K562 (cell line): ENCODE measurements around the gene IFT122. TPM values are rescaled to one million over a fixed set of nuclear protein-coding genes. Genes with fewer than 3 reads are reported as not detected.
A peak's percentile ranks its signal among the peaks of the same experiment; 100 is the strongest.

Experiments used
- BCL6 ChIP-seq: fragments of 250-450 bp; sonication (Bioruptor Pico); IDR thresholded peaks from 2 replicates; pipeline ENCODE4 v1.4.0; 2020
- CBFA2T2 ChIP-seq: fragments of 450-650 bp; conservative IDR thresholded peaks from 2 replicates; pipeline ENCODE4 v1.6.1; 2017; ENCODE audit warnings: mild to moderate bottlenecking
- GMEB1 ChIP-seq: fragments of 250-450 bp; sonication (Bioruptor Pico); IDR thresholded peaks from 2 replicates; pipeline ENCODE4 v1.4.0; 2020; ENCODE audit warnings: mild to moderate bottlenecking
- MLLT1 ChIP-seq, 2 experiments: fragments of 450-650 bp; IDR thresholded peaks; 2 replicates each; pipeline ENCODE4 v1.6.1; 2016
- MTF1 ChIP-seq: fragments of 250-450 bp; sonication (Bioruptor Pico); IDR thresholded peaks from 2 replicates; pipeline ENCODE4 v1.9.0; 2021; ENCODE audit warnings: moderate library complexity, mild to moderate bottlenecking, inconsistent platforms, borderline replicate concordance
- MYC ChIP-seq, 2 experiments: fragments of 250-450 bp in 1 of 2; sonication (Bioruptor Pico) in 1 of 2; IDR thresholded peaks; 2 replicates each; pipeline versions ENCODE4 v1.5.1 to v1.6.1; 2012 to 2021; ENCODE audit warnings: low read depth in 2 of 2, borderline replicate concordance in 1 of 2, improper control_type of control experiment in 1 of 2, low read length in 1 of 2, mild to moderate bottlenecking in 1 of 2, moderate library complexity in 1 of 2
- NR2C1 ChIP-seq, 2 experiments: fragments of 450-650 bp; IDR thresholded peaks; 2 replicates each; pipeline ENCODE4 v1.6.1; 2017; ENCODE audit warnings: mild to moderate bottlenecking in 2 of 2, antibody characterized with exemption in 1 of 2, inconsistent platforms in 1 of 2, missing compliant biosample characterization in 1 of 2, missing genetic modification characterization in 1 of 2
- PATZ1 ChIP-seq: fragments of 250-450 bp; sonication (Bioruptor Pico); IDR thresholded peaks from 2 replicates; pipeline ENCODE4 v1.5.0; 2020; ENCODE audit warnings: mild to moderate bottlenecking, borderline replicate concordance
- PHF20 ChIP-seq: fragments of 450-650 bp; IDR thresholded peaks from 2 replicates; pipeline ENCODE4 v1.6.1; 2018; ENCODE audit not compliant: partially characterized antibody
- POLR2A ChIP-seq: fragments of 450-650 bp; conservative IDR thresholded peaks from 2 replicates; pipeline ENCODE4 v1.6.1; 2016
- RBFOX2 ChIP-seq: fragments of 200-400 bp; formaldehyde crosslinking; IDR thresholded peaks from 2 replicates; pipeline ENCODE4 v1.6.1; 2017; ENCODE audit warnings: low read depth, mild to moderate bottlenecking, low read length, moderate library complexity
- RNF2 ChIP-seq: sonication (generic); IDR thresholded peaks from 2 replicates; pipeline ENCODE4 v1.6.1; 2016
- SMC3 ChIP-seq: conservative IDR thresholded peaks from 2 replicates; pipeline ENCODE4 v1.6.1; 2011; ENCODE audit warnings: low read depth, low read length, improper control_type of control experiment; ENCODE audit not compliant: insufficient read depth
- TGIF2 ChIP-seq: sonication (generic); formaldehyde crosslinking; IDR thresholded peaks from 2 replicates; pipeline ENCODE4 v1.8.1; 2022; ENCODE audit warnings: mild to moderate bottlenecking, missing genetic modification reagents, moderate library complexity
- ZC3H11A ChIP-seq: IDR thresholded peaks from 2 replicates; pipeline ENCODE4 v1.6.1; 2012; ENCODE audit warnings: low read depth, low read length, improper control_type of control experiment
- ZNF175 ChIP-seq: fragments of 200-800 bp; sonication (Bioruptor generic); IDR thresholded peaks from 2 replicates; pipeline ENCODE4 v1.6.1; 2016; ENCODE audit warnings: low read depth, mild to moderate bottlenecking, missing genetic modification characterization, missing compliant biosample characterization
- polyA plus RNA-seq, 8 experiments: library from polyadenylated mRNA; depleted of rRNA in 4 of 8; stranded (reverse) in 5 of 8; unstranded in 3 of 8; fragments of >200 nt; fragmentation: Nextera tagmentation in 2 of 8; fragmentation: Illumina TruSeq in 1 of 8; extraction: Ambion mirVana in 2 of 8; extraction: Trizol in 1 of 8; gene quantifications; 2 replicates each; pipeline versions ENCODE4 v1.2.1 to v1.2.3, GENCODE V29; 2011 to 2014; ENCODE audit warnings: inconsistent platforms in 1 of 8, missing spikeins in 1 of 8
- total RNA-seq, 7 experiments: library from RNA; depleted of rRNA in 6 of 7; stranded (reverse); fragments of >200 nt in 6 of 7; fragmentation: Illumina TruSeq in 2 of 7; extraction: Trizol in 2 of 7; gene quantifications; 2 replicates each; pipeline versions ENCODE4 v1.2.1 to v1.2.3, GENCODE V29; 2011 to 2021; ENCODE audit warnings: low replicate concordance in 1 of 7
- TF ChIP-seq, protein P1 (sequence below): fragments of 250-450 bp; sonication (Bioruptor Pico); IDR thresholded peaks from 2 replicates; pipeline ENCODE4 v1.5.0; 2021; ENCODE audit warnings: mild to moderate bottlenecking, moderate library complexity
- TF ChIP-seq, protein P2 (sequence below): fragments of 250-450 bp; sonication (Bioruptor Pico); IDR thresholded peaks from 2 replicates; pipeline ENCODE4 v1.8.0; 2021; ENCODE audit warnings: moderate library complexity, mild to moderate bottlenecking, inconsistent platforms

Gene IFT122
- total and polyA plus RNA-seq, 9 of the 15 experiments (the other 6 are each of a cell fraction or from before 2014, with no cell fraction given) = 2.4 to 11.5 (median 7.7) TPM

DNA sequence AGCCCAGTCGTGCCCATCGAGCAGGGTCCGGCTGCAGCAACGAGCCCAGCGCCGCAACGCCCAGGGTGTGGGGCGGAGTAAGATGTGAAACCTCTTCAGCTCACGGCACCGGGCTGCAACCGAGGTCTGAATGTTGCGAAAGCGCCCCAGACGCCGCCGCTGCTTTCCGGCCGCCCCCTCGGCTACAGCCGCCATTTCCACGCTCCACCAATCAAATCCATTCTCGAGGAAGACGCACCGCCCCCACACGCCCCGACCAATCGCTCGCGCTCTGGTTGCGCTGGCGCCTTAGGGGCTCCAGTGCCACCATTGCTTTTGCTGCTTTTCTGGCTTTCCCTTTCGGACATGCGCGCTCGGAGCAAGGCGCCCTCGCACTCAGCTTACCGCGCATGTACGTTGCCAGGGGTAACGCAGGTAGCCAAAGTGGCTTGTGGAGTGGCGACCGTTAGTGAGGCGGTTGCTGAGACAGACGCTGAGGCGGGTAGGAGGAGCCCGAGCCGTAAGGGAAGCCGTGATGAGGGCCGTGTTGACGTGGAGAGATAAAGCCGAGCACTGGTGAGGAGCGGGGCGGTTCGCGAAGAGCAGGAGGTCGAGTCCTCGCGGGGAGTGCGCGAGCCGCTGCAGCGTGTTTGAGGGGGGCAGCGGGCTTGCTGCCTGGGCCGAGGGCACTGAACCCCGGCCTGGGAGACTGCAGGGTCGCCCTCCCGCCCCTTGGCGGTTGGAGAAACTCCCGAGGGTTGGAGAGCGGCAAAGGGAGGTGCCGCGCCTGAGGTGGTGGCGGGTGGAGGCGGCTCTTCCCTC, at the start of gene IFT122, which contains the start of gene MBD4 (continued):
- peak; percentile 56 to 72; a peak in 1 of 4 replicates for TF ChIP-seq MLLT1 (IDR thresholded peaks at IDR 0.05)
- no peak for TF ChIP-seq TGIF2 (CRISPR knock-in tag)
- TF ChIP-seq, protein P1, sequence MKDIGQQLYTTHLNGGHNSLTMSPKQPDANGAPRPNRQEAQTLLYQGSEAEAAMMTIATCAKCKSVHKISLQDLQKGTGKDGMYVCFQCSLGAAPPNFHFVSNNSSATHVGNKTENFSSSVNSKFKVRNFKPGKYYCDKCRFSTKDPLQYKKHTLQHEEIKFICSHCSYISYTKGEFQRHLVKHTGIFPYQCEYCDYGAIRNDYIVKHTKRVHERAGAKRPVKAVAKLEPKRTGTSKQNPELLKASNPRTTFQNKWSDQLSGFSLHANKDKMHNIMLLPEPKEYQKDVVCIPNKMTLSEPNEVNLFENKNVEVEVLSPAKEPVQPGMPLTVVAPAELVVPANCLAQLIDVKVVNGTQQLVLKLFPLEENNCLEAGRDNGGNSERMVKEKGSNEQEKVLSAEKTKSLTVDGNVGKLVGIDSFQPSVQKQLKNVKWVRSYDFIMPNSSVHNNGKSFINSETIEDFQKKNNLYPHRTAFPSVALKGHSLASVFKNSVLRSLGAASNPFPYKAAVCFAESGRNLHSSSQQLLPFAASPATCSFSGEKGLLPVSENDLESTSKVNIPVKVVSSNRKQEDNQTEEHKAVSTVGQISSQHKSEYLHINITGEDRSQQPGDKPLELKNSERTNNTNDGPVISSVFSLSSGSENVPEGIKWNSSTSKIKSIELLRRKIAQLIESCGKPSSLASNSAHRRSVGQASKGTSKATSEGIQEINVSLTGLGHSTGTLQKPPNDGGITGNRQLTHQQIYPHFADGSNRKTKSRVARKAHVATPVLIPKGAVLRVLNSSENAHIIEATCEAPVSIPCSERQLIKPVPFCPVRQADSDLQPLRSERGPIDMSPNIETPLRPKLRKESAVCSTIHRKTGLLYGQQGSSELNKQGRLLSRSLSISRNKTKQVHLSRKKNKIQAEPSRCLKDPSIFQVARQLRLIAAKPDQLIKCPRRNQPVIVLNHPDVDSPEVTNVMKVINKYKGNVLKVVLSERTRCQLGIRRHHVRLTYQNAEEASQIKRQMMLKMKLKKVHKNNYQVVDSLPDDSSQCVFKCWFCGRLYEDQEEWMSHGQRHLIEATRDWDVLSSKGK (CRISPR knock-in tag) = no peak
- no peak for TF ChIP-seq ZC3H11A
- TF ChIP-seq RBFOX2 = peak; percentile 98
- no peak for TF ChIP-seq NR2C1 (IDR thresholded peaks at IDR 0.05)
- TF ChIP-seq NR2C1 (tag; IDR thresholded peaks at IDR 0.05) = peak; percentile 27; the same call in 1 of the 2 replicates
- TF ChIP-seq, protein P2, sequence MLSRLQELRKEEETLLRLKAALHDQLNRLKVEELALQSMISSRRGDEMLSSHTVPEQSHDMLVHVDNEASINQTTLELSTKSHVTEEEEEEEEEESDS (CRISPR knock-in tag) = no peak
- no peak for TF ChIP-seq PATZ1 (CRISPR knock-in tag)
- TF ChIP-seq RNF2 = no peak
- TF ChIP-seq GMEB1 (CRISPR knock-in tag) = 0 out of 2 replicates have a peak, but pooled peaks have one; percentile 34
- peak; percentile 32 for TF ChIP-seq PHF20
- peak; percentile 69 for TF ChIP-seq MYC (IDR thresholded peaks at IDR 0.05; ENCODE audit: low read depth, low read length)
- no peak for TF ChIP-seq MYC (CRISPR knock-in tag; IDR thresholded peaks at IDR 0.05; ENCODE audit: borderline replicate concordance, low read depth)
- TF ChIP-seq BCL6 (CRISPR knock-in tag) = no peak
- no peak for TF ChIP-seq ZNF175 (CRISPR knock-in tag)
- TF ChIP-seq MTF1 (CRISPR knock-in tag) = no peak
- no peak for TF ChIP-seq CBFA2T2
- no peak for TF ChIP-seq SMC3
- TF ChIP-seq POLR2A = peak; percentile 91
